ENCODE measurements around the gene ANTKMT.

GRCh38 chr16:672851-673250 is 48.1 kb upstream of the ANTKMT start:
- no peak for TF ChIP-seq PPARA (CRISPR knock-in tag; IDR thresholded peaks at IDR 0.05; ENCODE audit: borderline replicate concordance)
- TF ChIP-seq POU6F1 (CRISPR knock-in tag; IDR thresholded peaks at IDR 0.05; ENCODE audit: borderline replicate concordance, low read depth), result no peak
- no peak for TF ChIP-seq ZC3H10 (CRISPR knock-in tag; IDR thresholded peaks at IDR 0.05)
- TF ChIP-seq ZNF70 (CRISPR knock-in tag; IDR thresholded peaks at IDR 0.05), result no peak
- no peak for TF ChIP-seq PATZ1 (CRISPR knock-in tag; IDR thresholded peaks at IDR 0.05; ENCODE audit: borderline replicate concordance)
- no peak for TF ChIP-seq TCF4 (CRISPR knock-in tag; IDR thresholded peaks at IDR 0.05; ENCODE audit: borderline replicate concordance)
